ENCODE results near the gene TMEM258. TPM values are rescaled to one million over a fixed set of nuclear protein-coding genes. Genes with fewer than 3 reads are reported as not detected.

TMEM258 gene
- total RNA-seq, 4 donors from 2014 or later, result 8.2 to 34.7 (median 23.7) TPM

GRCh38 chr11:61776561-61777075 is 15.8 kb downstream of the TMEM258 start:
- H3K27ac ChIP-seq, result no peak overlapping the region
- WGBS, 2 donors (ENCODE audit: low coverage in 1 of 2), result 67% methylated on average over 8 of the region's 9 CpGs; no CpG with 5 or more reads in 1 of the 2 donors
- no peaks in the 10 kb centered on the region for H3K36me3 ChIP-seq
- H3K9me3 ChIP-seq, result no peaks in the 10 kb centered on the region
- no peaks in the 10 kb centered on the region for H3K27me3 ChIP-seq
- no peak overlapping the region for H3K4me3 ChIP-seq
- no peak for TF ChIP-seq EP300 (IDR thresholded peaks at IDR 0.05; ENCODE audit: low read depth)
- peak; percentile 44 to 73 (median 63) for TF ChIP-seq CTCF (IDR thresholded peaks at IDR 0.05)
- no peak for TF ChIP-seq POLR2A (IDR thresholded peaks at IDR 0.05)
- in situ Hi-C loops (cut with MboI; ENCODE audit: low pct_ligation_motif_present in 1 of 4, low pct_unique_long_range_greater_than_20kb in 1 of 4, low sequenced_read_pairs in 3 of 4), result loop anchor here in 2 of 4 donors (25.0 kb wide), 1 partner anchor 336 kb away; the partner anchor contains the start of gene INCENP (in 2 of the 2)
- intact Hi-C loops (cut with DNase I; ENCODE audit: low total_unique reads), result no loop called here
- peaks cover 0 to 7% (median 0%) of the 10 kb centered on the region in 4 donors for H3K4me1 ChIP-seq
- peak; percentile 66 for DNase-seq

- H3K27me3 ChIP-seq, result no peaks in the 10 kb centered on the region
- in situ Hi-C loops (cut with MboI; ENCODE audit: low pct_ligation_motif_present in 1 of 4, low pct_unique_long_range_greater_than_20kb in 1 of 4, low sequenced_read_pairs in 3 of 4), result loop anchor here in 2 of 4 donors (25.0 kb wide), 1 partner anchor 336 kb away; the partner anchor contains the start of gene INCENP (in 2 of the 2)
- DNase-seq, result no peak
- no peak overlapping the region for H3K4me3 ChIP-seq
- TF ChIP-seq POLR2A (IDR thresholded peaks at IDR 0.05) (no peak), POLR2AphosphoS5 (IDR thresholded peaks at IDR 0.05) (no peak), CTCF (IDR thresholded peaks at IDR 0.05) (no peak), EP300 (IDR thresholded peaks at IDR 0.05; ENCODE audit: low read depth) (no peak)
- intact Hi-C loops (cut with DNase I; ENCODE audit: low total_unique reads), result no loop called here
- WGBS, 2 donors (ENCODE audit: low coverage in 1 of 2), result 81% methylated on average over 19 of the region's 20 CpGs; no CpG with 5 or more reads in 1 of the 2 donors
- no peaks in the 10 kb centered on the region for H3K9me3 ChIP-seq
- peaks cover 0 to 7% (median 0%) of the 10 kb centered on the region in 4 donors for H3K4me1 ChIP-seq
- no peaks in the 10 kb centered on the region for H3K36me3 ChIP-seq
- no peak overlapping the region for H3K27ac ChIP-seq
Measured at GRCh38 chr11:61775606-61776554, 16.5 kb downstream of the TMEM258 start.

GRCh38 chr11:61775106-61775505 is 17.3 kb downstream of the TMEM258 start:
- TF ChIP-seq POLR2A (IDR thresholded peaks at IDR 0.05) (no peak), CTCF (IDR thresholded peaks at IDR 0.05) (no peak), EP300 (IDR thresholded peaks at IDR 0.05; ENCODE audit: low read depth) (no peak), POLR2AphosphoS5 (IDR thresholded peaks at IDR 0.05) (no peak)
- intact Hi-C loops (cut with DNase I; ENCODE audit: low total_unique reads), result no loop called here
- H3K4me1 ChIP-seq, result peaks cover 0 to 7% (median 0%) of the 10 kb centered on the region in 4 donors

GRCh38 chr11:61774411-61774810 is 18.0 kb downstream of the TMEM258 start:
- H3K4me1 ChIP-seq, result peaks cover 0 to 10% (median 0%) of the 10 kb centered on the region in 4 donors
- WGBS, 2 donors (ENCODE audit: low coverage in 1 of 2), result 85 to 90% methylated on average over 3 to 12 of the region's 12 CpGs
- intact Hi-C loops (cut with DNase I; ENCODE audit: low total_unique reads), result no loop called here
- no peaks in the 10 kb centered on the region for H3K27me3 ChIP-seq
- H3K27ac ChIP-seq, result no peak overlapping the region
- no peaks in the 10 kb centered on the region for H3K9me3 ChIP-seq
- no peak for DNase-seq
- no peak overlapping the region for H3K4me3 ChIP-seq
- in situ Hi-C loops (cut with MboI; ENCODE audit: low pct_ligation_motif_present in 1 of 4, low pct_unique_long_range_greater_than_20kb in 1 of 4, low sequenced_read_pairs in 3 of 4), result no loop called here
- H3K36me3 ChIP-seq, result no peaks in the 10 kb centered on the region
- no peak for TF ChIP-seq EP300 (IDR thresholded peaks at IDR 0.05; ENCODE audit: low read depth)
- no peak for TF ChIP-seq POLR2A (IDR thresholded peaks at IDR 0.05)
- TF ChIP-seq POLR2AphosphoS5 (IDR thresholded peaks at IDR 0.05), result no peak
- no peak for TF ChIP-seq CTCF (IDR thresholded peaks at IDR 0.05)

More at GRCh38 chr11:61775106-61775505, 17.3 kb downstream of the TMEM258 start:
- H3K27me3 ChIP-seq, result no peaks in the 10 kb centered on the region
- H3K9me3 ChIP-seq, result no peaks in the 10 kb centered on the region
- no peak for DNase-seq
- H3K27ac ChIP-seq, result no peak overlapping the region
- in situ Hi-C loops (cut with MboI; ENCODE audit: low pct_ligation_motif_present in 1 of 4, low pct_unique_long_range_greater_than_20kb in 1 of 4, low sequenced_read_pairs in 3 of 4), result loop anchor here in 2 of 4 donors (25.0 kb wide), 1 partner anchor 337 kb away; the partner anchor contains the start of gene INCENP (in 2 of the 2)
- no peaks in the 10 kb centered on the region for H3K36me3 ChIP-seq
- WGBS, 2 donors (ENCODE audit: low coverage in 1 of 2), result 94% methylated on average over 6 of the region's 6 CpGs; no CpG with 5 or more reads in 1 of the 2 donors
- H3K4me3 ChIP-seq, result no peak overlapping the region

Data from transverse colon (tissue), 4 donors.